ENCODE measurements around the gene SLC1A6.
"Not testable (repeated sequence)": the region's sequence is repeated elsewhere in the genome, so short reads cannot be mapped to it uniquely, and the experiment has no call there.

The SLC1A6 gene

DNA sequence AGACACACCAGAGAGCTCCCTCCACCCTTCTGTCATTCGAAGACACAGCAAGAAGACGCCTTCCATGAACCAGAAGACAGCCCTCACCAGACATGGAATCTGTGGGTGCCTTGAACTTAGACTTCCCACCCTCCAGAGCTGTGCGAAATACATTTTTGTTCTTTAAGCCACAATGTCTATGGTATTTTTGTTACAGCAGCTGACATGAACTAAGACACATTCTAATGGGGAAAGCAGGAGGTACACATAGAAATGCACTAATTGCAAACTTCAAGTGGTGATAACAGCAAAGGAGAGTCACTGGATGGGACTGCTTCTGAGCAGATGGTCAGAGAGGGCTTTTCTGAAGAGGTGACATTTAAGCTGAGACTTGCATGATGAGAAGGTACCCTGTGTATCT is 22.2 kb downstream of the SLC1A6 start:
- no peak for DNase-seq (ENCODE audit: low spot score)

- peak; percentile 35 for DNase-seq (ENCODE audit: low spot score)
These were observed 25.5 kb downstream of the SLC1A6 start for GRCh38 chr19:14954071-14954655.

DNA sequence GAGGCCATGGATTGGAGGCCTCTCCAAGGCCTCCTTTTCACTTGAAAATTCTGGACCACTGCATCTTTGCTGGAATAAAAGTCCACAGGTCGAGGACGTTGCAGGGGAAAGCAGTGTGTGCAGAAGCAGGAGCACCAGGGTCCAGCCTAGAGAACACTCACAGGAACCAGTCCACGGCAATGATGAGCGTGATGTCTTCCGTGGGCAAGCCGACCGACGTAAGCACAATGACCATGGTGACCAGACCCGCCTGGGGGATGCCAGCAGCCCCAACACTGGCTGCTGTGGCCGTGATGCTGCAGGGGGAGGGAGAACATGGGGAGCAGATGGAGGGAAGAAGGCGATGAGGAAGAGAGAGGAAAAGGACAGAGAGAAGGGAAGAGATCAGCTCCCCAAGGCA is 26.9 kb downstream of the SLC1A6 start:
- DNase-seq (ENCODE audit: low spot score), result no peak

GRCh38 chr19:14950421-14950820 is 29.2 kb downstream of the SLC1A6 start:
- no peak for DNase-seq (ENCODE audit: low spot score)

DNA sequence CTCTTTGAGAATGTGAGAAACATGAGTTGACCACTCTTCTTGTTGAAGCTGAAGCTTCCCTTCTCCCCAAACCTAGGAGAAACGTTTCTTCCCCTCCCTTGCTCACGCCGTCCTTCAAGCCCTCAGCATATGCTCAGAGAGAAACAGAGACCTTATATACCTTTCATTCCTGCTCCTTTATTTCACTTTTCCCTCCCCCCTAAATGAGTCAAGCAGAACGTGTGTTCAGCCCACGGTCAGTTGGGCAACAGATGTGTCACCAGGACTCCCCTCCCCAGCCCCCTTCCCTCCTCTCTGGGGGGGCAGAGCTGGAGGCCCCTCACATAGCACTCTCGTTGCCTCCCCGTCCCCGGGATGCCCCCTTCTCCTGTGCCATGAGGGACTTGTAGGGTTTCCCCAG is 29.8 kb downstream of the SLC1A6 start:
- DNase-seq (ENCODE audit: low spot score), result no peak

- not testable (repeated sequence) for DNase-seq (ENCODE audit: low spot score)
These were observed 30.3 kb downstream of the SLC1A6 start for GRCh38 chr19:14949413-14949812.

DNA sequence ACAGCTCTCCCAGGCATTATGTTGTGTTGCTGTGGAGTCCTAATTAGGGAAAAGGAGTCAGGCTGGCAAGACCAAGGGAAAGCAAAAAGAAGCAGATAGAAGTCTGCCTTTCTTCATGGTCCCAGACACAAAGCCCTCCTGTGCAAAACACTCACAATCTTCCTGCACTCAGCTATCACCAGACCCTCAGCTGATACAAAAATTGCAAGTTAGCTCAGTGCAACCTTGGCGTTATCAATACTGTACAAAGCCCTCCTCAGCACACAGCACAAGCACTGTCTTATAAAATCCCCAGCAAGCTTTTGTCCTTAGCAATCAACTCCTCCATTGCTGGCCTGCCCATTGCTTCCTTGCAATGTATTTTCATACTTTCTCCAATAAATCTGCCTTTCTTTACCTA is 35.2 kb downstream of the SLC1A6 start:
- DNase-seq (ENCODE audit: low spot score), result no peak

GRCh38 chr19:14943601-14944000 is 36.1 kb downstream of the SLC1A6 start:
- no peak for DNase-seq (ENCODE audit: low spot score)

DNA sequence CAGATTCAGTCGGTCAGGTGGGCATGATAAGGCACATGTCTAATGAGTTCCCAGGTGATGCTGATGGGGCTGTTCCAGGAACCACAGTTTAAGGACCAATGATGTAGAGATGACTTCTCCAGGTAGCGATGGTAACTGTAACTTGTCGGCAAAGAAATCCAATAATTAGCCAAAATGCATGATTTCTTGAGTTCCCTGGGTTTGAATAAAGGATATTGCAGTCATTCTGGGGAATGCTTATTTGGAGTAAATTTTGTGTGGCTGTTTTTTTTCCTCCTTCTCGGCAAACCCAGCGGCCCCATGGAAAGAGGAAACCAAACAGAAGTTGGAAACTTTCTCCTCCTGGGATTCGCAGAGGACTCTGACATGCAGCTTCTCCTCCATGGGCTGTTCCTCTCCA is 38.5 kb downstream of the SLC1A6 start, which contains the start of gene OR7C2:
OR7C2 (plus strand) TSS at position 301 of the 400 bp plus-strand sequence; CDS start at position 301, 0 bp downstream.
- DNase-seq (ENCODE audit: low spot score), result no peak

DNA sequence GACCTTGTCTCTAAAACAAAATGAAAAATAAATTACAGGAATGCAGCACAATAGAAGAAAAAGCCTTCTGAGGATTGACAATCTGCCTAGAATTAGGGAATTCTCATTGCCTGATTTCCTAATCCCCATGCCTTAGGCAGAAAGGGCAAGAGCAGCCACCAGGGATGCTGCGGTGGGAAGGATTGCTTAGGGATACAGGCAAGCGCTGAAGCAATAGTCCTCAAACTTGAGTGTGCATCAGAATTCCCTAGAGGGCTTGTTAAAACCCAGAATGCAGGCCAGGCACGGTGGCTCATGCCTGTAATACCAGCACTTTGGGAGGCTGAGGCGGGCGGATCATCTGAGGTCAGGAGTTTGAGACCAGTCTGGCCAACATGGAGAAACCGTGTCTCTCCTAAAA is 39.4 kb downstream of the SLC1A6 start:
- DNase-seq (ENCODE audit: low spot score), result no peak

GRCh38 chr19:14933506-14933905 is 46.2 kb downstream of the SLC1A6 start:
- DNase-seq (ENCODE audit: low spot score), result no peak

GRCh38 chr19:14916848-14917247 is 62.8 kb downstream of the SLC1A6 start:
- no peak for DNase-seq (ENCODE audit: low spot score)

- DNase-seq (ENCODE audit: low spot score), result no peak
These were observed 64.5 kb downstream of the SLC1A6 start for GRCh38 chr19:14915116-14915515.

DNA sequence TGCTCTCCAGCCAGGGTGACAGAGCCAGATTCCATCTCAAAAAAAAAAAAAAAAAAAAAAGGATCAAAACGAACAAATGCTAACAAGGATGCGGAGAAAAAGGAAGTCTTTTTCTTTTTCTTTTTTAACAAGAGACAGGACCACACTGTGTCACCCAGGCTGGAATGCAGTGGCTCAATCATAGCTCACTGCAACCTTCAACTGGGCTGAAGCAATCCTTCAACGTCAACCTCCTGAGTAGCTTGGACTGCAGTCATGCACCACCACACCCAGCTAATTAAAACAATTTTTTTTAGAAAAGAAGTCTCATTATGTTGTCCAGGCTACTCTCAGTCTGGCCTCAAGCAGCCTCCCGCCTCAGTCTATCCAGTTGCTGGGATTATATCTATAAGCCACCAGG is 73.0 kb downstream of the SLC1A6 start:
- no peak for DNase-seq (ENCODE audit: low spot score)

DNA sequence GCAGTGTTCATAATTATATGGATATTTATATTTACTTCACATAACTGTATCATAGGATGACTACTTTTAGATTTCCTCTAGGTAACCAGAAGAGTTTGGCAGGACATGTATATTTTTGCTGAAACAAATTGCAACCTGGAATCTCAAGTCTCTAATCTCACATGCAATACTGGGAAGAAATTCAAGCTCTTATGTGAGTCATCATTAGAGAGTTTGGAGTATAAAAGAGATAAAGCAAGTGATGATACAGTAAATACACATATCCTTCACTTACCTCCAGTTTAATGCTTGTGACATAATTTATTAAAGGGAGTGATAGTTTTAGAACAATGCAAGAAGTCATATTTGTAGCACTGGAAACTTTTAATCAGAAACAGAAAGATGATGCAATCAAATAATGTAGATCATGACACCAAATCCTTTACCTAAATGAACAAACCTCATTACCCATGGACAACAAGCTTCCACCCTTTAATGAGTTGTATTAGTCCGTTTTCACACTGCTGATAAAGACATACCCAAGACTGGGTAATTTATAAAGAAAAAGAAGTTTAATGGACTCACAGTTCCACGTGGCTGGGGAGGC is 77.9 kb downstream of the SLC1A6 start:
- DNase-seq (ENCODE audit: low spot score), result no peak
